ENCODE data around the gene SLC26A2.

The SLC26A2 gene

DNA sequence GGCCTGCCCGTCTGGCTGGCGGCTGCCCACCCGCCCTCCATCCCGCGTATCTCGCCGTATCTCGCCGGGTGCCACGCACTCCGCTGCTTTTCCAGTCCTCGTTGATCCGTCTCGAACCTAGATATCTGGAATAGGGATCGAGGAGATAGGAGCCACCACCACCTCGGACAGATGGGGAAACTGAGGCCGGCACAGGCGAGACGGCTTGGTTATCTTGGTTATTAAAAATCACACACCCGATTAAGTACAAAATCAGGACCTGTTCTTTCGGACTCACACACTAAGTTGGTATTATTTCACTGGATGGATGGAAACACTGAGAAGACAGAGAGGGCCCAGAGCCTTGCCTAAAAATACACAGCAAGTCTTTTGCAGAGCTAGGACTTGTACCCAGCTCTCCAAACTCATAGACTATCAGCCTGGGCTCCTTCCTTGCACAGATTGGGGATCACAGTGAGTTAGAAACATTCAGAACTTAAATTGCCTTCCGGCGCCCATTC lies 678 bp downstream of the SLC26A2 start:
- TF ChIP-seq, protein P1, sequence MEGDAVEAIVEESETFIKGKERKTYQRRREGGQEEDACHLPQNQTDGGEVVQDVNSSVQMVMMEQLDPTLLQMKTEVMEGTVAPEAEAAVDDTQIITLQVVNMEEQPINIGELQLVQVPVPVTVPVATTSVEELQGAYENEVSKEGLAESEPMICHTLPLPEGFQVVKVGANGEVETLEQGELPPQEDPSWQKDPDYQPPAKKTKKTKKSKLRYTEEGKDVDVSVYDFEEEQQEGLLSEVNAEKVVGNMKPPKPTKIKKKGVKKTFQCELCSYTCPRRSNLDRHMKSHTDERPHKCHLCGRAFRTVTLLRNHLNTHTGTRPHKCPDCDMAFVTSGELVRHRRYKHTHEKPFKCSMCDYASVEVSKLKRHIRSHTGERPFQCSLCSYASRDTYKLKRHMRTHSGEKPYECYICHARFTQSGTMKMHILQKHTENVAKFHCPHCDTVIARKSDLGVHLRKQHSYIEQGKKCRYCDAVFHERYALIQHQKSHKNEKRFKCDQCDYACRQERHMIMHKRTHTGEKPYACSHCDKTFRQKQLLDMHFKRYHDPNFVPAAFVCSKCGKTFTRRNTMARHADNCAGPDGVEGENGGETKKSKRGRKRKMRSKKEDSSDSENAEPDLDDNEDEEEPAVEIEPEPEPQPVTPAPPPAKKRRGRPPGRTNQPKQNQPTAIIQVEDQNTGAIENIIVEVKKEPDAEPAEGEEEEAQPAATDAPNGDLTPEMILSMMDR (IDR thresholded peaks at IDR 0.05; ENCODE audit: low read depth, low read length) = no peak
- peak in 1 of 2 donors; percentile 9 for DNase-seq (ENCODE audit: low read depth in 2 of 2)
- peak overlapping the region; percentile 78 to 86 for H3K4me3 ChIP-seq (replicated peaks in 1 of 2; ENCODE audit: low read depth in 2 of 2, low read length in 2 of 2)

DNA sequence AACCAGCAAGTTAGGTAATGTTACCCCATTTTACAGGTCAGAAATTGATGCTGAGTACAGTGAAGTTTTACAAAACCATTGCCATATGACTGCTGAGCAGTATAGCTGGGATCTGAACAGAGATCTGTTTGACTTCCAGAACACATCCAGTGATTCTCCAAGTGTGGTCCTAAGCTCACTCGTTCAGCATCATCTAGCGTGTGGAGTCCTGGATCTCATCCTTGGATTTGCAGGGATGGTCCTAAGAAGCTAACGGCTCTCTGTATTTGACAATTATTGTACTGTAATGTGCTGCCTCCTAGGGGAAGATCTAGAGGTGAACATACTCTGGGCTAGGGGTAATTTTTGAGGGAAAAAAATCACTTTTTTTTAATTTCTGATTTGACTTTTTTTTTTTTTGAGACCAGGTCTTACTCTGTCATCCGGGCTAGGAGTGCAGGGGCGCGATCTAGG lies 1.4 kb downstream of the SLC26A2 start:
- TF ChIP-seq, protein P1 (IDR thresholded peaks at IDR 0.05; ENCODE audit: low read depth, low read length) = peak; percentile 73
- H3K4me3 ChIP-seq (replicated peaks in 1 of 2; ENCODE audit: low read depth in 2 of 2, low read length in 2 of 2) = no peak overlapping the region
- DNase-seq (ENCODE audit: low read depth in 2 of 2) = peak; percentile 79 to 84

DNA sequence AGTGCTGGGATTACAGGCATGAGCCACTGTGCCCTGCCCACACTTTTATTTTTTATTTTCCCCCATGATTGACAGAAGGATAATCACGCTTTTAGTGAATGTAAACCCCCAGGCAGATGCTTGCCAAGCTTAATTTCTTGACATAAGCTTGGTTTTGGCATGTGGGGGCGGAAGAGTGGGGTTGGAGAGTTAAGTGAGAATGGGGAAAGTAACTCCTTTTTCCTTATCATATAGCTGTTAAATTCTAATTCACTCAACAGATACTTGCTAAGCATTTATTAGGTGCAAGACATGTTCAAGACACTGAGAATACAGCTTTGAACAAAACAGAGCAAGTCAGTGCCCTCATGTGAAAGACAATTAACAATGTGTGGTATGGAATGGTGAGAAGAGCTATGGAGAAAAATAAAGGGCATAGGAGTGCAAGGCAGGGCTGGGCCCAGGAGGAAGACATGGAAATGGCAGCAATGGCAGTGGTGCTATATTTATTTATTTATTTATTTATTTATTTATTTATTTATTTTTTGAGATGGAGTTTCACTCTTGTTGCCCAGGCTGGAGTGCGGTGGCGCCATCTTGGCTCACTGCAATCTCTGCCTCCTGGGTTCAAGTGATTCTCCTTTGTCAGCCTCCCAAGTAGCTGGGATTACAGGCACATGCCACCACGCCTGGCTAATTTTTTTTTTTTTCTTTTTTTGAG lies 2.2 kb downstream of the SLC26A2 start:
- no peak overlapping the region for H3K4me3 ChIP-seq (replicated peaks in 1 of 2; ENCODE audit: low read depth in 2 of 2, low read length in 2 of 2)
- TF ChIP-seq, protein P1 (IDR thresholded peaks at IDR 0.05; ENCODE audit: low read depth, low read length) = no peak
- no peak for DNase-seq (ENCODE audit: low read depth in 2 of 2)

DNA sequence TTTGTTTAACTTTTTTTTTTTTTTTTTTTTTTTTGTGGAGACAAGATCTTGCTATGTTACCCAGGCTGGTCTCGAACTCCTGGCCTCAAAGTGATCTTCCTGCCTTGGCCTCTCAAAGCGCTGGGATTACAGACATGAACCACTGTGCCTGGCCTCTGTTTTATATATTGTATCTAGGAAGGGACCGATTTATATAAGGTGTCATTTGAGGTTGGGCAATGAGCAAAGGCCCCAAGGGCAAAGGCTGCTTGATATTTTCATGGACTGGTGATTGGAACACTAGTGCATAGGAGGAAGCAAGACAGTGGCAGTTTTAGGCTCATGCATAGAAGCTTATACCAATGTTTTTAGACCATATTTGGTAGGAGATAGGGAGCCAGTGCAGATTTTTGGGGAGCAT lies 3.2 kb downstream of the SLC26A2 start:
- DNase-seq (ENCODE audit: low read depth in 2 of 2) = no peak
- TF ChIP-seq, protein P1 (IDR thresholded peaks at IDR 0.05; ENCODE audit: low read depth, low read length) = no peak
- no peak overlapping the region for H3K4me3 ChIP-seq (replicated peaks in 1 of 2; ENCODE audit: low read depth in 2 of 2, low read length in 2 of 2)

DNA sequence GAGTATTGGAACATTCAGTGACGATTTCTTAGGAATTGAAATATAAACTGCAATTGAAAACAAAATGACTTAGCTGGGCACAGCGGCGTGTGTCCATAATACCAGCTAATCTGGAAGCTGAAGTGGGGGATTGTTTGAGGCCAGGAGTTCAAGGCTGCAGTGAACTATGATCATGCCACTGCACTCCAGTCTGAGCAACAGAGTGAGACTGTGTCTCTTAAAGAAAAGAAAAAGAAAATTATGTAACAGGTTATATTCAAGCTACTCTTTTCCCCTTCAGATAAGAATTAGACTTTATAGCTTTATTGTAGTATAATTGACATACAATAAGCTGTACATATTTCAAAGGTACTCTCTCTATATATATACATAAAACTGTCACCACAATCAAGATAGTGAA lies 6.4 kb downstream of the SLC26A2 start:
- DNase-seq (ENCODE audit: low read depth in 2 of 2) = no peak
- no peak overlapping the region for H3K4me3 ChIP-seq (replicated peaks in 1 of 2; ENCODE audit: low read depth in 2 of 2, low read length in 2 of 2)
- TF ChIP-seq, protein P1 (IDR thresholded peaks at IDR 0.05; ENCODE audit: low read depth, low read length) = no peak

DNA sequence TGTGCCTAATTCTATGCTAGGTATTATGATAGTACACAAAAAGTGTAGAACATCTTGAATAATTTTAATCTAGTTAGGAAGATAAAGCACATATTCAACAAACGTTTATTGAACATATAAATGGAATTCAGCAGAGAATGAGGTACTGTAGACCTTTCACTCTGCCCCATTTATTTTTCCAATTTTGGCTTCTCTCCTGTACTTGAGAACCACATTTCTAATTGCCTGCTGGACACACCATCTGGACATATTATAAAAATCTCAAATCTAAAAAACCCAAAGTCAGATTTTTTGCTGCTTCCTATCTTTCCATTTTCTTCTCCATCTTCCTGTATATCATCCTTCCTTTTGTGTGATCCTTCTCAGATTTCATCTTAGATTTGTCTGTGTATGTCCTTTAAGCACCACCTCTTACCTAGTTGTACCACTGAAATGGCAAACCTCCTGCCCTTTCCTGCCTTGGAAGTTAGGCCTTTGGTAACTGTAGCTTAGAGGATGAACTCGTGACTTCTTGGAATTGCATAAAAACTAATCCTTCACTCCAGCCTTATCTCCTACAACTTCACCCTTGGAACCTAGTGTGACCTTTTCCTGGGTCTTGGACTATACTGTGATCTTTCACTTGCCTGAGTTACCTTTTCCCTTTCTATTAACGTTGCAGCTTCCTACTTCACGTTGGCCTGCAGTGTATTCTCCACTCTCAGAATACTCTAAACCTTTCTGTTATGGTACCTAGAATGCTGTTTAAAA lies 8.8 kb downstream of the SLC26A2 start:
- TF ChIP-seq, protein P1 (IDR thresholded peaks at IDR 0.05; ENCODE audit: low read depth, low read length) = no peak
- no peak for DNase-seq (ENCODE audit: low read depth in 2 of 2)
- H3K4me3 ChIP-seq (replicated peaks in 1 of 2; ENCODE audit: low read depth in 2 of 2, low read length in 2 of 2) = no peak overlapping the region
